Motor neuron (in vitro differentiated cells): ENCODE measurements around the gene ESRRG. TPM values are rescaled to one million over a fixed set of nuclear protein-coding genes. Genes with fewer than 3 reads are reported as not detected.

Experiments
- ATAC-seq, 8 experiments: fragments of 200-7000 bp; cut with Tn5 transposase; replicated peaks in 6 of 8; 2 replicates each; pipeline ENCODE4 v1.8.0; 2021; ENCODE audit warnings: mild to moderate bottlenecking in 8 of 8, moderate library complexity in 8 of 8
- H3K27ac ChIP-seq, 2 donors: fragments of 250-450 bp; sonication (Bioruptor Pico); 2 replicates each; pipeline ENCODE4 v1.9.0; 2021; ENCODE audit warnings: antibody characterized with exemption in 2 of 2, mild to moderate bottlenecking in 2 of 2, moderate library complexity in 1 of 2
- H3K4me1 ChIP-seq, 2 donors: fragments of 250-450 bp; sonication (Bioruptor Pico); replicated peaks in 1 of 2; 2 replicates each; pipeline ENCODE4 v1.6.1; 2021; ENCODE audit warnings: antibody characterized with exemption in 2 of 2, mild to moderate bottlenecking in 2 of 2, moderate library complexity in 1 of 2
- H3K4me3 ChIP-seq, 5 donors: fragments of 250-450 bp; sonication (Bioruptor Pico); 2 replicates each; pipeline ENCODE4 v1.9.0; 2021; ENCODE audit warnings: antibody characterized with exemption in 5 of 5, mild to moderate bottlenecking in 5 of 5, moderate library complexity in 4 of 5
- WGBS, 10 experiments: fragments of 450-650 bp; shearing (Covaris generic); methylation state at CpG; one replicate each; pipeline ENCODE4 v1.0.0; 2022; 5-methylcytosine and 5-hydroxymethylcytosine counted together
- in situ Hi-C, 9 experiments: fragments of 400-800 bp; cut with MboI; loops; one replicate each; pipeline ENCODE4 v1.15.0; 2021; ENCODE audit warnings: low sequenced_read_pairs in 9 of 9, low pct_unique_long_range_greater_than_20kb in 2 of 9; ENCODE audit not compliant: unreplicated experiment in 9 of 9
- total RNA-seq, 8 experiments: library from RNA; unstranded; fragments of 300-600 nt; gene quantifications; 2 replicates each; pipeline versions ENCODE4 v1.2.3 to v1.2.4, GENCODE V29; 2022

ESRRG gene
- total RNA-seq, 8 experiments from 2014 or later: 0.31 to 67.1 (median 32.6) TPM

- WGBS, 10 experiments: 21 to 100% (median 90%) methylated on average over 1 to 3 of the region's 3 CpGs; no CpG with 5 or more reads in 3 of the 10 experiments
- no peak overlapping the region for H3K4me3 ChIP-seq
- peaks cover 21 to 31% of the 10 kb centered on the region in 2 donors for H3K4me1 ChIP-seq
- in situ Hi-C loops: no loop called here
- peak in 1 of 8 experiments; percentile 24 for ATAC-seq
- no peak overlapping the region for H3K27ac ChIP-seq
Measured at GRCh38 chr1:216691710-216692109, 31.5 kb downstream of the ESRRG start.

- WGBS, 10 experiments: 0 to 100% (median 100%) methylated on average over 1 of the region's 1 CpG; no CpG with 5 or more reads in 3 of the 10 experiments
- Histone ChIP-seq H3K4me1 (peaks cover 29 to 42% of the 10 kb centered on the region in 2 donors), H3K4me3 (no peak overlapping the region), H3K27ac (no peak overlapping the region)
- ATAC-seq: no peak
- in situ Hi-C loops: no loop called here
Measured at GRCh38 chr1:216690603-216691002, 32.6 kb downstream of the ESRRG start.

- no peak for ATAC-seq
- 11 to 62% (median 51%) methylated on average over 3 to 8 of the region's 8 CpGs for WGBS, 10 experiments
- no peak overlapping the region for H3K4me3 ChIP-seq
- peaks cover 39 to 66% of the 10 kb centered on the region in 2 donors for H3K4me1 ChIP-seq
- in situ Hi-C loops: no loop called here
- H3K27ac ChIP-seq: no peak overlapping the region
Measured at GRCh38 chr1:216688127-216688657, 35.0 kb downstream of the ESRRG start.

- in situ Hi-C loops: no loop called here
- Histone ChIP-seq H3K4me3 (peak overlapping the region in 2 of 5 donors; percentile 4 to 8), H3K4me1 (peaks cover 48 to 77% of the 10 kb centered on the region in 2 donors), H3K27ac (peak overlapping the region in 1 of 2 donors; percentile 47)
- WGBS, 10 experiments: 3 to 56% (median 25%) methylated on average over 2 to 12 of the region's 14 CpGs
- ATAC-seq: peak in 5 of 8 experiments; percentile 39 to 78 (median 64)
Measured at GRCh38 chr1:216686860-216687766, 36.1 kb downstream of the ESRRG start.

GRCh38 chr1:216682752-216683151 is 40.5 kb downstream of the ESRRG start:
- Histone ChIP-seq H3K27ac (no peak overlapping the region), H3K4me3 (no peak overlapping the region), H3K4me1 (peaks cover 38 to 82% of the 10 kb centered on the region in 2 donors)
- ATAC-seq: peak in 5 of 8 experiments; percentile 42 to 87 (median 61)
- 0 to 60% (median 16%) methylated on average over 1 to 7 of the region's 7 CpGs; no CpG with 5 or more reads in 3 of the 10 experiments for WGBS, 10 experiments
- in situ Hi-C loops: no loop called here

GRCh38 chr1:216679108-216679507 is 44.1 kb downstream of the ESRRG start:
- ATAC-seq: peak in 3 of 8 experiments; percentile 21 to 49 (median 39)
- Histone ChIP-seq H3K27ac (no peak overlapping the region), H3K4me1 (peaks cover 20 to 55% of the 10 kb centered on the region in 2 donors), H3K4me3 (no peak overlapping the region)
- in situ Hi-C loops: no loop called here
- WGBS, 10 experiments: 23 to 87% (median 71%) methylated on average over 2 to 14 of the region's 14 CpGs

- Histone ChIP-seq H3K27ac (no peak overlapping the region), H3K4me3 (no peak overlapping the region), H3K4me1 (peaks cover 0 to 3% of the 10 kb centered on the region in 2 donors)
- 33 to 100% (median 89%) methylated on average over 1 to 6 of the region's 6 CpGs; no CpG with 5 or more reads in 3 of the 10 experiments for WGBS, 10 experiments
- in situ Hi-C loops: no loop called here
- ATAC-seq: peak; percentile 49 to 85 (median 69)
Measured at GRCh38 chr1:216670118-216670883, 52.9 kb downstream of the ESRRG start.

GRCh38 chr1:216666441-216666840 is 56.8 kb downstream of the ESRRG start:
- H3K27ac ChIP-seq: no peak overlapping the region
- H3K4me1 ChIP-seq: peaks cover 3 to 5% of the 10 kb centered on the region in 2 donors
- H3K4me3 ChIP-seq: no peak overlapping the region
- ATAC-seq: peak in 1 of 8 experiments; percentile 7
- WGBS, 10 experiments: 0 to 100% (median 73%) methylated on average over 1 to 2 of the region's 2 CpGs
- in situ Hi-C loops: no loop called here

GRCh38 chr1:216665856-216666255 is 57.4 kb downstream of the ESRRG start:
- in situ Hi-C loops: no loop called here
- Histone ChIP-seq H3K4me3 (no peak overlapping the region), H3K4me1 (peaks cover 3 to 5% of the 10 kb centered on the region in 2 donors), H3K27ac (no peak overlapping the region)
- ATAC-seq: no peak

GRCh38 chr1:216665406-216665805 is 57.8 kb downstream of the ESRRG start:
- Histone ChIP-seq H3K4me1 (peaks cover 3 to 5% of the 10 kb centered on the region in 2 donors), H3K27ac (no peak overlapping the region), H3K4me3 (no peak overlapping the region)
- WGBS, 10 experiments: 0 to 100% (median 74%) methylated on average over 1 of the region's 1 CpG; no CpG with 5 or more reads in 2 of the 10 experiments
- in situ Hi-C loops: no loop called here
- ATAC-seq: peak in 1 of 8 experiments; percentile 33

- WGBS, 10 experiments: 0 to 93% (median 90%) methylated on average over 2 to 3 of the region's 3 CpGs; no CpG with 5 or more reads in 1 of the 10 experiments
- no peak overlapping the region for H3K4me3 ChIP-seq
- in situ Hi-C loops: no loop called here
- peaks cover 3% of the 10 kb centered on the region in 2 donors for H3K4me1 ChIP-seq
- no peak for ATAC-seq
- H3K27ac ChIP-seq: no peak overlapping the region
Measured at GRCh38 chr1:216662681-216663080, 60.5 kb downstream of the ESRRG start.

GRCh38 chr1:216660561-216660960 is 62.7 kb downstream of the ESRRG start:
- no peak for ATAC-seq
- in situ Hi-C loops: no loop called here
- H3K4me1 ChIP-seq: peaks cover 3 to 12% of the 10 kb centered on the region in 2 donors
- H3K4me3 ChIP-seq: no peak overlapping the region
- H3K27ac ChIP-seq: no peak overlapping the region
- 0 to 100% (median 81%) methylated on average over 1 of the region's 1 CpG; no CpG with 5 or more reads in 2 of the 10 experiments for WGBS, 10 experiments

- Histone ChIP-seq H3K4me3 (no peak overlapping the region), H3K4me1 (peaks cover 11 to 32% of the 10 kb centered on the region in 2 donors), H3K27ac (no peak overlapping the region)
- WGBS, 10 experiments: 27 to 100% (median 87%) methylated on average over 1 to 4 of the region's 4 CpGs
- peak in 1 of 8 experiments; percentile 38 for ATAC-seq
- in situ Hi-C loops: no loop called here
Measured at GRCh38 chr1:216653001-216653400, 70.2 kb downstream of the ESRRG start.
